K562 (cell line): ENCODE measurements around the gene PDE11A.

Experiments
- BDP1 ChIP-seq: IDR thresholded peaks from 3 replicates; pipeline ENCODE4 v1.6.1; 2011; ENCODE audit not compliant: insufficient read length, insufficient read depth
- CHCHD3 ChIP-seq: fragments of 250-450 bp; sonication (Bioruptor Pico); IDR thresholded peaks from 2 replicates; pipeline ENCODE4 v2.1.2; 2022; ENCODE audit warnings: mild to moderate bottlenecking
- CTCF ChIP-seq, 3 experiments: IDR thresholded peaks in 2 of 3; conservative IDR thresholded peaks in 1 of 3; 2 replicates each; pipeline ENCODE4 v1.5.1; 2011 to 2012; ENCODE audit warnings: low read length in 3 of 3, mild to moderate bottlenecking in 3 of 3, control low read depth in 2 of 3, improper control_type of control experiment in 1 of 3, inconsistent platforms in 1 of 3, low read depth in 1 of 3, mixed read lengths in 1 of 3, moderate library complexity in 1 of 3; ENCODE audit not compliant: insufficient read depth in 2 of 3
- MYC ChIP-seq, 2 experiments: fragments of 250-450 bp in 1 of 2; sonication (Bioruptor Pico) in 1 of 2; IDR thresholded peaks; 2 replicates each; pipeline versions ENCODE4 v1.5.1 to v1.6.1; 2012 to 2021; ENCODE audit warnings: low read depth in 2 of 2, borderline replicate concordance in 1 of 2, improper control_type of control experiment in 1 of 2, low read length in 1 of 2, mild to moderate bottlenecking in 1 of 2, moderate library complexity in 1 of 2
- MYNN ChIP-seq, 2 experiments: sonication (generic); formaldehyde crosslinking in 1 of 2; IDR thresholded peaks; 2 replicates each; pipeline versions ENCODE4 v1.5.0 to v1.6.1; 2016 to 2020; ENCODE audit warnings: antibody characterized with exemption in 1 of 2, missing genetic modification reagents in 1 of 2

DNA sequence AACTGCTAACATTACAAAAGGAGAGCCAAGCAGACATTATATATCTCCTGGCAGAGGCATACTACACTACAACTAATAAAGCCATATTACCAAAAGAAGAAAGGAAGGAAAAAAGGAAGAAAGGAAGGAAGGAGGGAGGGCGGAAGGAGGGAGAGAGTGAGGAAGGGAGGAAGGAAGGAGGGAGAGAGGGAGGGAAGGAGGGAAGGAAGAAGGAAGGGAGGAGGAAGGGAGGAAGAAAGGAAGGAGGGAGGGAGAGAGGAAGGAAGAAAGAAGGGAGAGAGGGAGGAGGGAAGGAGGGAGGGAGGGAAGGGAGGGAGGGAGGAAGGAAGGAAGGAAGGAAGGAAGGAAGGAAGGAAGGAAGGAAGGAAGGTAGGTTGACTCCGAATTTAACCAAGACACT is 133.4 kb downstream of the PDE11A start:
- TF ChIP-seq CHCHD3 (CRISPR knock-in tag) (no peak), MYC (IDR thresholded peaks at IDR 0.05; ENCODE audit: low read depth, low read length) (no peak), MYC (CRISPR knock-in tag; IDR thresholded peaks at IDR 0.05; ENCODE audit: borderline replicate concordance, low read depth) (no peak), CTCF (IDR thresholded peaks at IDR 0.05 in 2 of 3, conservative IDR thresholded peaks at IDR 0.05 in 1 of 3; ENCODE audit: insufficient read depth in 2 of 3, low read depth in 1 of 3, low read length in 3 of 3) (no peak), BDP1 (no peak), MYNN (IDR thresholded peaks at IDR 0.05) (no peak), MYNN (CRISPR knock-in tag; IDR thresholded peaks at IDR 0.05) (no peak)
